ENCODE data around the gene OGN.

Gene OGN

GRCh38 chr9:92404042-92404836 lies at the start of gene OGN:
Gene OGN (minus strand): TSS chr9:92404578. CDS start chr9:92403407, 1,171 bp downstream.
- Histone ChIP-seq H3K9me3 (ENCODE audit: severe bottlenecking) (no peaks in the 10 kb centered on the region), H3K4me3 (ENCODE audit: severe bottlenecking) (no peak within 1 kb of the TSS), H3K27ac (ENCODE audit: poor library complexity, severe bottlenecking) (no peak within 1 kb of the TSS), H3K27me3 (ENCODE audit: insufficient read depth, poor library complexity, severe bottlenecking) (no peaks in the 10 kb centered on the region), H3K36me3 (ENCODE audit: low read depth) (no peaks in the 10 kb centered on the region), H3K4me1 (ENCODE audit: insufficient read depth, poor library complexity, severe bottlenecking) (no peaks in the 10 kb centered on the region)
- no peak for ATAC-seq (ENCODE audit: low read depth)
- no peak for DNase-seq (ENCODE audit: low spot score)
- TF ChIP-seq CTCF (IDR thresholded peaks at IDR 0.05; ENCODE audit: poor library complexity, severe bottlenecking), result no peak

GRCh38 chr9:92446536-92446935 lies 42.2 kb upstream of the OGN start:
- TF ChIP-seq CTCF (IDR thresholded peaks at IDR 0.05; ENCODE audit: poor library complexity, severe bottlenecking), result no peak
- H3K9me3 ChIP-seq (ENCODE audit: severe bottlenecking), result no peaks in the 10 kb centered on the region

GRCh38 chr9:92444841-92445240 lies 40.5 kb upstream of the OGN start:
- no peak for ATAC-seq (ENCODE audit: low read depth)
- TF ChIP-seq CTCF (IDR thresholded peaks at IDR 0.05; ENCODE audit: poor library complexity, severe bottlenecking), result no peak
- Histone ChIP-seq H3K36me3 (ENCODE audit: low read depth) (no peaks in the 10 kb centered on the region), H3K4me1 (ENCODE audit: insufficient read depth, poor library complexity, severe bottlenecking) (peaks cover 3% of the 10 kb centered on the region), H3K27me3 (ENCODE audit: insufficient read depth, poor library complexity, severe bottlenecking) (no peaks in the 10 kb centered on the region), H3K27ac (ENCODE audit: poor library complexity, severe bottlenecking) (no peak overlapping the region), H3K9me3 (ENCODE audit: severe bottlenecking) (no peaks in the 10 kb centered on the region), H3K4me3 (ENCODE audit: severe bottlenecking) (no peak overlapping the region)
- no peak for DNase-seq (ENCODE audit: low spot score)

More at GRCh38 chr9:92446536-92446935, 42.2 kb upstream of the OGN start:
- no peak overlapping the region for H3K4me3 ChIP-seq (ENCODE audit: severe bottlenecking)
- ATAC-seq (ENCODE audit: low read depth) (no peak), DNase-seq (ENCODE audit: low spot score) (no peak)
- H3K4me1 ChIP-seq (ENCODE audit: insufficient read depth, poor library complexity, severe bottlenecking), result no peaks in the 10 kb centered on the region
- H3K27me3 ChIP-seq (ENCODE audit: insufficient read depth, poor library complexity, severe bottlenecking), result no peaks in the 10 kb centered on the region
- no peak overlapping the region for H3K27ac ChIP-seq (ENCODE audit: poor library complexity, severe bottlenecking)
- no peaks in the 10 kb centered on the region for H3K36me3 ChIP-seq (ENCODE audit: low read depth)

GRCh38 chr9:92440751-92441046 lies 36.3 kb upstream of the OGN start:
- no peaks in the 10 kb centered on the region for H3K27me3 ChIP-seq (ENCODE audit: insufficient read depth, poor library complexity, severe bottlenecking)
- DNase-seq (ENCODE audit: low spot score), result no peak
- no peak overlapping the region for H3K27ac ChIP-seq (ENCODE audit: poor library complexity, severe bottlenecking)
- peaks cover 10% of the 10 kb centered on the region for H3K4me1 ChIP-seq (ENCODE audit: insufficient read depth, poor library complexity, severe bottlenecking)
- no peaks in the 10 kb centered on the region for H3K9me3 ChIP-seq (ENCODE audit: severe bottlenecking)
- no peaks in the 10 kb centered on the region for H3K36me3 ChIP-seq (ENCODE audit: low read depth)
- ATAC-seq (ENCODE audit: low read depth), result no peak
- TF ChIP-seq CTCF (IDR thresholded peaks at IDR 0.05; ENCODE audit: poor library complexity, severe bottlenecking), result no peak
- H3K4me3 ChIP-seq (ENCODE audit: severe bottlenecking), result no peak overlapping the region
